Thyroid gland (tissue), 4 donors: ENCODE measurements around the gene CFAP206.

Experiments used
- POLR2A ChIP-seq, 2 donors: fragments of 450-650 bp; IDR thresholded peaks; one replicate each; pipeline ENCODE4 v1.6.1; 2017; ENCODE audit warnings: antibody characterized with exemption in 2 of 2, mild to moderate bottlenecking in 2 of 2, moderate library complexity in 1 of 2
- TF ChIP-seq, protein P1 (sequence below), 6 experiments: fragments of 200-600 bp in 3 of 6; fragments of 450-650 bp in 3 of 6; sonication (generic) in 3 of 6; IDR thresholded peaks; one replicate each; pipeline ENCODE4 v1.5.1; 2016 to 2019; ENCODE audit warnings: antibody characterized with exemption in 6 of 6, mild to moderate bottlenecking in 2 of 6, inconsistent platforms in 1 of 6, moderate library complexity in 1 of 6

GRCh38 chr6:87419266-87419665 lies 11.5 kb downstream of the CFAP206 start:
- TF ChIP-seq, protein P1, sequence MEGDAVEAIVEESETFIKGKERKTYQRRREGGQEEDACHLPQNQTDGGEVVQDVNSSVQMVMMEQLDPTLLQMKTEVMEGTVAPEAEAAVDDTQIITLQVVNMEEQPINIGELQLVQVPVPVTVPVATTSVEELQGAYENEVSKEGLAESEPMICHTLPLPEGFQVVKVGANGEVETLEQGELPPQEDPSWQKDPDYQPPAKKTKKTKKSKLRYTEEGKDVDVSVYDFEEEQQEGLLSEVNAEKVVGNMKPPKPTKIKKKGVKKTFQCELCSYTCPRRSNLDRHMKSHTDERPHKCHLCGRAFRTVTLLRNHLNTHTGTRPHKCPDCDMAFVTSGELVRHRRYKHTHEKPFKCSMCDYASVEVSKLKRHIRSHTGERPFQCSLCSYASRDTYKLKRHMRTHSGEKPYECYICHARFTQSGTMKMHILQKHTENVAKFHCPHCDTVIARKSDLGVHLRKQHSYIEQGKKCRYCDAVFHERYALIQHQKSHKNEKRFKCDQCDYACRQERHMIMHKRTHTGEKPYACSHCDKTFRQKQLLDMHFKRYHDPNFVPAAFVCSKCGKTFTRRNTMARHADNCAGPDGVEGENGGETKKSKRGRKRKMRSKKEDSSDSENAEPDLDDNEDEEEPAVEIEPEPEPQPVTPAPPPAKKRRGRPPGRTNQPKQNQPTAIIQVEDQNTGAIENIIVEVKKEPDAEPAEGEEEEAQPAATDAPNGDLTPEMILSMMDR (IDR thresholded peaks at IDR 0.05): no peak
- no peak for TF ChIP-seq POLR2A (IDR thresholded peaks at IDR 0.05)
